NCI-H2107 treated with DMSO at 0.1 percent for 48 hours (cell line): ENCODE measurements around the gene ZNF382.
A peak's percentile ranks its signal among the peaks of the same experiment; 100 is the strongest.
"Not testable (repeated sequence)": the region's sequence is repeated elsewhere in the genome, so short reads cannot be mapped to it uniquely, and the experiment has no call there.

Source experiments
- DNase-seq: peaks from one replicate; lab custom pipeline; 2025; ENCODE audit not compliant: unreplicated experiment; lab: John Stamatoyannopoulos, UW

Gene ZNF382

DNA sequence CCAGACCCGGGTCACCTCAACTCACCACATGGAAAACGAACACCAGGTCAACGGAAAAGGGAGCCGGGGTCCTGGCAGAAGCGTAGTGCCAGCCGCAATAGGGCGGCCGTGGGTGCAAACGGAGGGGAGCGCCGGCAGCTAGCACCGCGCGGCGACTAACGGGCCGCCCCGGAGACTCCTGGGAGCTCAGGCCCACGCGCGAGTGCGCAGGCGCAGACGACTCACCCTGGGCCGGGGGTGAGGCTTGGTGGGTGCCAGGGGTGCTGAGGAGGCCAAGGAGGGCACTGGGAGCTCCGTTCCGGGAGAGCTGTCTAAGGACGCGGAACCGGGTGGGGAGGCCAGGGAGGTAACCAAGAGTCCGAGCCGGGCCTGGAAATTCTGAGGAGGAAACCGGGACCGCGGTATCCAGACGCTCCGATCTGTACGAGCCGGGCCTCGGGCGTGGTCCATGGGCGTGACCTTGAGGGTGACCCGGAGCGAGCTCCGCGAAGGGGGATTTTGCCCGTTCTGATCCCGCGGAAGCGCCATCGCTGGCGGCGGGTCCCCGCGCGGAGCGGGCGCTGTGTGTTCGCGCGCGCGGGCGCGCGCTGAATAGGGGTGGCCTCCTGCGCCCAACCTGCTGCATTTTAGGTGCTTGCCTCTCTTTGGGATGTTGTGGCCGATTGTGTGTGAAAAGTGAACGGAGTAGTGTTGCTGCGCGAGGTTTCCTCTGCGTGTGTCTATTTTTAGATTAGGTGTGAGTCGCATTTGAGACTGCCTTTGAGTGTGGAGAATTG lies at the start of gene ZNF382:
Gene ZNF382, plus strand, starts transcription at position 213 of the 776 bp plus-strand sequence. CDS start 4,602 bp downstream, outside the sequence.
- no peak for DNase-seq

DNA sequence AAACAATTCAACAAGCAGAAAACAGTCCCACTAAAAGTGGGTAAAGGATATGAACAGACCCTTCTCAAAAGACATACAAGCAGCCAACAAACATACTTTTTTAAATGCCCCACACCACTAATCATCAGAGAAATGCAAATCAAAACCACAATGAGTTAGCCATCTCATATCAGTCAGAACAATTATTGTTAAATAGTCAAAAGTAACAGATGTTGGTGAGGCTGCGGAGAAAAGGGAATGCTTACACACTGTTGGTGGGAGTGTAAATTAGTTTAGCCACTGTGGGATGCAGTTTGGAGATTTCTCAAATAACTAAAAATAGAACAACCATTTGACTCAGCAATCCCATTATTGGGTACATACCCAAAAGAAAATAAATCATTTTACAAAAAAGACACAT lies 40.7 kb upstream of the ZNF382 start:
- no peak for DNase-seq

DNA sequence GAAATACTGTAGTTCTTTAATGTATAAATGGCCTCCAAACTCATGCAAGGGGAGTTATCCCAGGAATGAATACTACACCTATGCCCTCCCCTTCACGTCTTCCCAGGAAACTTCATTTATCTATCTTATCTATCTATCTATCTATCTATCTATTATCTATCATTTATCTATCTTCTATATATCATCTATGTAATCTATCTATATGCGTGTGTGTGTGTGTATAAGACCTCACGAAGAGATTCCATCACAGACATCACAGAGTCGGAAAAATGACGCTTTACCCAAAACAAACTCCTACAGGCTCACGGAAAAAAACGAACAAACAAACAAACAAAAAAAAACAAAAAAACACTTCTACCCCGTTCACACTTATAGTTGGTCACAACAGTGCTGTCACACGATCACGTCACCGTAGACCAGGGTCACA lies 32.5 kb upstream of the ZNF382 start:
- no peak for DNase-seq

DNA sequence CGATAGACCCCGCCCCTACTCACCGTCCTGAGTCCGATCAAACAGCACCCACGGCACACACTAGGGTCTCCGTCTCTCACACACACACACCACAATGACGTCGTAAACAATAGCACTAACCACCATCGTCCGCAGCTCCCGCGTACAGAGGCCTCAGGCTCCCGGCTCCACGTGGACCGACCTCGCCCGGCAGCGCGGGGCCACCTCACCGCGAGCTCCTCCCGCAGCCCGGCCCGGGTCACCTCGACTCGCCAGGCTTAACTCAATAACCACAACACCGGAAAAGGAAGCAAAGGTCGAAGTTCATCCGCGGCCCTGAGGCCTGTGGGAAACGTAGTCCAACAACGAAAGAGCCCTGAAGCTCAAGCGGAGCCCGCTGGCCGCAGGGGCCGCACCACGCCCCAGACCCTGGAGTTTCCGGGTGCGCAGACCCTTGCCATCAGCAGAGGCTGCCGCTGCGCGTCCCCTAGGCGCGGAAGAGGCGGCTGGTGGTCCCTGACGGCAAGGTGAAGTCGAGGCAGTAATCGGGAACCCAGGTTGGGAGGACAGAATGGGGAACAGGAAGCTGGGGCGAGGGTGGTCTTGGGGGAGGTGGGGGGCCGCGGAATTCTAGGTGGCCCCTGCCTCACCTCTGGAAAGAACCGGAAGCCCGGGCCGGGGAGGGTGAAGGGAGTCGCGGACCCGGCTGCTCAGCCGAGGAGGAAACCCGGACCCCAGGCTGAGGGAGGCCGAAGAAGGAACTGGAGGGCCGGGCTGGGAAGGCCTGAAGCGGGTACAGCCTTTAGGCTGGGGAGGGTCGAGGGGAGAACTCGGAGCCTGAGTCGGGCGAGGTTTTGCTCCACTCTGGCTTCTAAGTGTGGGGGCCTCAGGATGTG lies 31.9 kb upstream of the ZNF382 start, which contains the start of gene ZNF529:
Gene ZNF529, minus strand, starts transcription at position 273 of the 875 bp plus-strand sequence. CDS start 946 bp downstream, outside the sequence.
- DNase-seq = peak; percentile 75

DNA sequence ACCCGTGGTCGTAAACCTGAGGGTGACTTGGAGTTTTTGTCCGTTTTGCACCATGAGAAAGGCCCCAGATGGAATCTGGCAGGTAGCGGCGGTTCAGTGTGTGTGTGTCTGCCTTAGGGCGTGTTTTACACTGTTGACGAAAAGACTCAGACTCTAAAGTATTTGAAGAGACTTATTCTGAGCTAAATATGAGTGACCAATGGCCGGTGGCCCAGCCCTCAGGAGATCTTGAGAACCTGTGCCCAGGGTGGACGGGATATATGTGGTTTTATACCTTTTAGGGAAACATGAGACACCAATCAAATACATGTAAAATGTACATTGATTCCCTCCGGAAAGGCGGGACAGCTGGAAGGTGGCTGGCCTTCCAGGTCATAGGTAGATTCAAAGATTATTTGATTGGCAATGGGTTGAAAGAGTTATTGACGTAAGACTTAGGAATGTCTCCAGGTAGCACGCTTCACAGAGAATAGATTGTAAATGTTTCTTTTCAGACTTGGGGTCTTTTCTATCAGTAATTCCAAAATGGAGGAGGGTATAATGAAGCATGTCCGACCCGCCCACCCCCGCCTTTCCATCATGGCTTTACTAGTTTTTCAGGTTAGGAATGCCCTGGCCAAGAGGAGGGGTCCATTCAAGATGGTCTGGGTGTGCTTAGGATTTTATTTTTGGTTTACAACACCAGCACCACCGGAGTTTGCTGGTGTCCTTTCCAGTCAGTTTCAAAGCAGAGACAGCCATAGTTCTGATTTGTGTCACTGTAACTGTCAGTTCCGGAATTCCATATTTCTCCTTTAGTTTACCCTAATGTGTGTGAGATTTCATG lies 31.0 kb upstream of the ZNF382 start:
- DNase-seq = peak; percentile 8

DNA sequence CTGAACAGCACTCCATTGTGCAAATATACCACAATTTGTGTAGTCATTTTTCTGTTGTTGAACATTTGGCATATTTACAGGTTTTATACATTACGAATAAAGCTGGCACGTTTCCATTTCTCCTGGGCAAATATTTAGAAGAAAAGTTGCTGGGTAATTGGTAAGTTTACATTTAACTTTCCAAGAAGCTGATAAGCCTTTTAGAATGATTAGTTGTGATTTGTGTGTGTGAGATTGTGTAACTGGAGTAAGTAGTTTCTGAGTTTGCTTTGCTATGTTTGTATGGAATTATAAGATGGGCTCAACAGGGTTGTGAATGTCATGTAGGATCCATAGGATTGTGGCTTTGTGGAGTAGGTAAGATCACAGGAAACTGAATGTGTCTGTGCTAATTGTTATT lies 30.4 kb upstream of the ZNF382 start:
- DNase-seq = no peak

DNA sequence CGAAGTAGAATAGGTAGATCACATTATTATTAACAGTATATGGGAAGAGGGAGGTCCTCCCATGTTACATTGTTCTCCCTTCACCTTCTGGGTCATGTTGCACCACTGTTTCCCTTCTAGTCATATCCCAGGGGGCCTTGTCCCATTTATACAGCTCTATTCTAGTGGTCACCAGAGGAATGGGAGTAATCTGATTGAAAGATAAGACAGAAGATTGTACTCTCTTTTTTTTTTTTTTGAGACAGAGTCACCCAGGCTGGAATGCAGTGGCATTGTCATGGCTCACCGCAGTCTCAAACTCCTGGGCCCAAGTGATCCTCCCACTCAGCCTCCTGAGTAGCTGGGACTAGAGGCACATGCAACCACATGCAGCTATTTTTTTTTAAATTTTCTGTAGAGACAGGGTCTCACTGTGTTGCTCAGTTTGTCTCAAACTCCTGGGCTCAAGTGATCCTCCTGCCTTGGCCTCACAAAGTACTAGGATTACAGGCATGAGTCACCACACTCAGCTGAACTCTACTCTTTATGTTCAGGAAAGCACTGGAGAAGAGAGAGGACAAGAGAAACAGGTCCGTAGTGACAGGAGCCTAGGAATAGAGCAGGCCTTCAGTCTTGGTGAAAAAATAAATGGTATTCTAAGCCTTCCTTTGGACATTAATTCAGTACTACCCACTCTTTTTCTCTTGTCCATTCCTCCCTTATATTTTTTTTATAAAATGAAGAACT lies 27.7 kb upstream of the ZNF382 start:
- no peak for DNase-seq

DNA sequence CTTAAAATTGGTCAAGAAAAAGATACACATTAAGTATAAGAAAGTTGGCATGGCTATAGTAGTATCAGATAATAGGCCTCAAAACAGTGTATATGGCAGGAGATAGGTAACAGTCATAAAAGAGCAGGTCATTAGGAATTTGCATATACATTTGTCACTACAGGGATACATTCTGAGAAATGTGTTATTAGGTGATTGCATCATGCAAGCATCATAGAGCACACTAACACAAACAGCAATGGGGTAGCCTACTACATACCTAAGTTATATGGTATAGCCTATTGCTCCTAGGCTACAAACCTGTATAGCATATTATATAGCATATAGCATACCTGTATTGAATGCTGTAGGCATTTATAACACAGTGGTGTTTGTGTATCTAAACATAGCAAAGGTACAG lies 25.9 kb upstream of the ZNF382 start:
- DNase-seq = no peak

DNA sequence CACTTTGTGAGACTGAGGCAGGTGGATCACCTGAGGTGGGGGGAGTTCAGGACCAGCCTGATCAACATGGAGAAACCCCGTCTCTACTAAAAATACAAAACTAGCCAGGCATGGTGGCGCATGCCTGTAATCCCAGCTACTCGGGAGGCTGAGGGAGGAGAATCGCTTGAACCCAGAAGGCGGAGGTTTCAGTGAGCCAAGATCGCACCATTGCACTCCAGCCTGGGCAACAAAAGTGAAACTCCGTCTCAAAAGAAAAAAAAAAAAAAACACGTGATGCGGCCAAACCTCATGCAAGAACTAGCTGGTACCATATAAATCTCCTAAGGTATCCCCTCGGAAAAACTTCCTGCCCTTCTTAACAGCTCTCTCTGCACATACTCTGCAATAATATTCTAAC lies 2.4 kb upstream of the ZNF382 start:
- not testable (repeated sequence) for DNase-seq

DNA sequence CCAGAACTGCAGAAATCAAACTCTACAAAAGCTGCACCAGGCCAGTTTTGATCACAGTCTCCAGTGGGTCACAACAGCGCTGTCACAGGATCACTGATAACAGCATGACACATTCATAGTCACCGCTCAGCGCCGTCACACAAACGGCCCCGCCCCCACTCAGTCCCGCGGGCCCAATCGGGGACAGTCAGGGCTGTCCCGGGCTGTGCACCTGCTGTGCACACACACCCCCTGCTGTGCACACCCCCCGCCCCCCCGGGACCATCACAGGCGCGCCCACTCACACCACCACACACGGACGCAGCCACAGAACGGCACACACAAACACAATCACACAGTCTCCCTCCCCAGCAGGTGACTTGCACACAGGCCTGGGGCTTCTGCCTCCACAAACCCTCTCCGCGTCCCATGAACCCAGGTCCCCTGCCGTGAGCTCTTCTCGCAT lies 435 bp upstream of the ZNF382 start:
- peak; percentile 30 for DNase-seq

DNA sequence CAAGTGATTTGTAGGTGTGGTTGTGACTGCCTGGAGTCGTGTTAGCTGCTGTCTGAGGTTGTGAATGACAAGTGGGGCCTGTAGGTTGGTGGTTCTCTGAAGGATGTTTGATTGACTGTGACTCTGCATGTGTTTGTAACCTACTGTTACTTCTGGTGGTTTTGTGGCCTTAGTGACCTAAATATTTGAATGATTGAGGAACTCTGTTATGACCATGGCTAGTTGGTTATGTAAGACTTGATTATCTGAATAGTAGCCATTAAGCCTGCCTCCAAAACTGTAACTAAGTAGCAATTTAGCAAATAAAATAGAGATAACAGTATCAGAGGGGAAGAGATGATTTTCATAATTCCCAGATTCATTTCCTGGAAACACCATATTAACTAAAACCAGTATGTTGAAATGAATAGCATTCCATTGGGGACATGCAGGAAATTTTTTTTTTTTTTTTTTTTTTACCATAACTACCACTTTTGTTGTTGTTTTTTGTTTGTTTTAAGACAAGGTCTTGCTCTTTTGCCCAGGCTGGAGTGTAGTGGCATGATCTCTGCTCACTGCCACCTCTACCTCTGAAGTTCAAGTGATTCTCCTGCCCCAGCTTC lies 865 bp downstream of the ZNF382 start:
- no peak for DNase-seq

DNA sequence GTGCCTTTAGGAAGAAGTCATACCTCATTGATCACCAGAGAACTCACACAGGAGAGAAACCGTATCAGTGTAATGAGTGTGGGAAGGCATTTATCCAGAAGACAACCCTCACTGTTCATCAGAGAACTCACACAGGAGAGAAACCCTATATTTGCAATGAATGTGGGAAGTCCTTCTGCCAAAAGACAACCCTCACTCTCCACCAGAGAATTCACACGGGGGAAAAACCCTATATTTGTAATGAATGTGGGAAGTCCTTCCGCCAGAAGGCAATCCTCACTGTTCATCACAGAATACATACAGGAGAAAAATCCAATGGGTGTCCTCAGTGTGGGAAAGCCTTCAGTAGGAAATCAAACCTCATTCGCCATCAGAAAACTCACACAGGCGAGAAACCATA lies 21.9 kb downstream of the ZNF382 start:
- no peak for DNase-seq

DNA sequence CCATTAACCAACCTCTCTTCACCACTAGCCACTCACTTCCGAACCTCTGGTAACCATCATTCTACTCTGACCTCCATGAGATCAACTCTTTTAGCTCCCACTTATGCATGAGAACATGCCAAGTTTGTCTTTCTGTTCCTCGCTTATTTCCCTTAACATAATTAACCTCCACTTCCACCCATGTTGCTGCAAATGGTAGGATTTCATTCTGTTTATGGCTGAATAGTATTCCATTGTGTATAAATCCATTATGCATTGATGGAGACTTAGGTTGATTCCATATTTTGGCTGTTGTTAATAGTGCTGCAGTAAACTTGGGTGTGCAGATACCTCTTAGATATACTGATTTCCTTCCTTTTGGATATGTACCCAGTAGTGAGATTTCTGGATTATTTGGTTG lies 30.2 kb downstream of the ZNF382 start:
- no peak for DNase-seq

DNA sequence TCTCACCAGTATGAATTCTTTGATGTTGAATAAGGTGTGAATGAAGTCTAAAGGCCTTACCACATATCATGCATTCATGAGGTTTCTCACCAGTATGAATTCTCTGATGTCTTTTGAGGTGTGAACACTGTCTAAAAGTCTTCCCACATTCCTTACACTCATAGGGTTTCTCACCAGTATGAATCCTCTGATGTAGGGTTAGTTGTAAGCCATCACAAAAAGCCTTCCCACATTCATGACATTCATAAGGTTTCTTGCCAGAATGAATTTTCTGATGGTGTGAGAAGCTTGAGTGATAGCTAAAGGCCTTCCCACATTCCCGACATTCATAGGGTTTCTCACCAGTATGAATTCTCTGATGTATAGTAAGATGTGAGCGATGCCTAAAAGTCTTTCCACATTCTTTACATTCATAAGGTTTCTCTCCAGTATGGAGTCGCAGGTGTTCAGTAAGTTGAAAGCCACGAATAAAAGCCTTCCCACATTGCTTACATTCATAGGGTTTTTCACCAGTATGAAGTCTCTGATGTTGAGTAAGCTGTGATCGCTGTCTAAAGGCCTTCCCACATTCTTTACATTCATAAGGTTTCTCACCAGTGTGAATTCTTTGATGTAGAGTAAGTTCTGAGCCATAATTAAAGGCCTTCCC lies 33.9 kb downstream of the ZNF382 start:
- no peak for DNase-seq

DNA sequence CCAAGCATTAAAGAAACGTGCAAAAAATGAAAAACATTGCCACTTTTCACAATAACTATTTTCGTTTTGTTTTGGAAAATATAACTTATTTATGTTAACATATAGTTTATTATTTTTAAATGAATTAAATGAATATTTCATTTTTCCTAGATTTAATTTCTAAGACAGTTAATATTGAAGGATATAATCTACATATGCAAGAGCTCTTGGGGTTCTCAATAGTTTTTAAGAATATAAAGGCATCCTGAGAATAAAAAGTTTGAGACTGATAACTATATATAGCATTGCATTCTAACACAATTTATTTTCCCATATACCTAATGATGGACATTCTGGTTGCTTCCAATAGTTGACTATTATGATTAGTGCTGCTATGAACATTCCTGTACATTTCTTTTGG lies 41.6 kb downstream of the ZNF382 start:
- no peak for DNase-seq

DNA sequence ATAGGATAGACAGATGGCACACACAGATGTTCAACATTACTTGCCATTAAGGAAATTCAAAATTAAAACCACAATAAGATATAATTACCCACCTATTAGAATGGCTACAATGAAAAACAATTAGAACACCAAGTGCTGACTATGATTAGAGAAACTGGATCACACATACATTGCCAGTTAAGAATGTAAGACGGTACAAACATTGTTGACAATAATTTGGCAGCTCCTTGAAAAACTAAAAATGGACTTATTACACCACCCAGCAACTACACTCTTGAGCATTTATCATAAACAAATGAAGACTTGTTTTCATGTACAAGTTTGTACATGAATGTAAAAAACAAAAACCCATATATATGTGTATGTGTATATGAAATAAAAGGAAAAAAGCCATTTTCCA lies 47.8 kb downstream of the ZNF382 start:
- no peak for DNase-seq

DNA sequence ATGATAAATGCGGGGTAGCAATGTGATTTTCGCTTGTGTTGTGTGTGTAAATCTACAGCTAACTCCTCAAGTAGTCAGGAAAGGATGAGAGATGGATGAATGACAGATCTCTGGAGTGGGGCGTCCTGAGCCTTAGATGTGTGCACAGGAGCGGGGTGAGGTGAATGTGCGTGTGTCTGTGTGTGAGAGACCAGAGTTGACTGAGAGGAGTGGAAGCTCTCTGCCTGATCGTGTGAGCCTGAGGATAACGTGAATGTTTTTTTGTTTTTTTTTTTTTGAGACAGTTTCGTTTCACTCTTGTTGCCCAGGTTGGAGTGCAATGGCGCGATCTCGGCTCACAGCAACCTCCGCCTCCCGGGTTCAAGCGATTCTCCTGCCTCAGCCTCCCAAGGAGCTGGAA lies 60.7 kb downstream of the ZNF382 start:
- no peak for DNase-seq

DNA sequence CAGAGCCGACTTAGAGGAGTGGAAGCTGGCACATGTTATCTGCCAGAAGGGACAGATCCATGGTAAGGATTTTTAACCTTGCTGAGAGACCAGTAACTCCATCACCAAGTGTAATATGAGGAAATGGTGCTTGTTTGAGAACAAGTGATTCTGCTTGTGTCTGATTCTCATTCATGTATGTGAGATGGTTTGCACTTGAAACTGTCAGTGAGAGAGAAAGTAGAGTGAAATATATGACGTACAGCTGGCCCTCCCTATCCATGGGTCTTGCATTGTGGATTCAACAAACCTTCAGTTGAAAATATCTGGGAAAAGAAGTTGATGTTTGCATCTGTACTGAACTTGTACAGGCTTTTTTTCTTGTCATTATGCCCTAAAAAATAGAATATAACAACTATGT lies 63.5 kb downstream of the ZNF382 start:
- no peak for DNase-seq

DNA sequence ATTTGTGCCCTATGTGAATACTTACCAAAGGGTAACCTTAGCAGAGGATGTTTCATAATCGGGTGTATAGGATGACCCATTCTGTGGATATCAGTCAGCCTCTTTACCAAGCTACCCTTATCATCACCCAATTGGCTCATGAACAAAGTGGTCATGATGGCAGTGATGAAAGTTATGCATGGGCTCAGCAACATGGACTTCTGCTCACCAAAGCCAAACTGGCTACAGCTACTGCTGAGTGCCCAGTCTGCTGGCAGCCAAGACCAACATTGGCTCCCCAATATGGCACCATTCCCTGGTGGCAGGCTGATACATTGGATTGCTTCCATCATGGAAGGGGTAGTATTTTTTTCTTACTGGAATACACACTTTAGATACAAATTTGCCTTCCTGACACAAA lies 67.3 kb downstream of the ZNF382 start:
- DNase-seq = no peak

DNA sequence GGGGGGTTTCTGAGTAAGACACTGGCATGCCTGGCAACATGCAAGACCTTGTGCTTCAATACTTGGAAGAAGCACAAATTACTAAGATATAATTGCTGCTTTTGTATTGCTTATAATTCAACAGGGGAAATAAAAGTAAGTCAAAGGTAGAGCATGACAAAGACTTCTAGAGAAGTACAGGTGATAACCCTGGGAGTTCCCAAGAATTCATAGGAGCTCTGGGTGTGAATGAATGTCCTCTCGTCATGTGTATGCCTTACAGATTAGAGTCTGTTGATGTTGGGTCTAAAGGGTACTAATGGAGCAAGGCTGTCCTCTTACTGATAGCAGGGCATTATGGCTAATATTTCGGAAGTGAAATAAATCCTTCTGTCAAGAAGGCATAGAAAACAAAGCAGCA lies 69.1 kb downstream of the ZNF382 start:
- no peak for DNase-seq
